Kidney epithelial cell (primary cell): ENCODE results near the gene ASPN. TPM values are rescaled to one million over a fixed set of nuclear protein-coding genes. Genes with fewer than 3 reads are reported as not detected.
"Not testable (repeated sequence)": the region's sequence is repeated elsewhere in the genome, so short reads cannot be mapped to it uniquely, and the experiment has no call there.

ENCODE experiments used
- DNase-seq: peaks from one replicate; pipeline ENCODE4 v3.0.0-alpha.2; 2010; ENCODE audit warnings: low read depth
- H3K27me3 ChIP-seq: 2 replicates; pipeline ENCODE4 v1.6.0; 2011; ENCODE audit warnings: low read length; ENCODE audit not compliant: control insufficient read depth, insufficient read depth
- H3K36me3 ChIP-seq: 2 replicates; pipeline ENCODE4 v1.5.1; 2011; ENCODE audit warnings: low read length; ENCODE audit not compliant: control insufficient read depth, insufficient read depth
- H3K4me3 ChIP-seq: 2 replicates; pipeline ENCODE4 v1.5.1; 2011; ENCODE audit warnings: low read depth, mild to moderate bottlenecking, control low read depth, low read length
- CTCF ChIP-seq: IDR thresholded peaks from 2 replicates; pipeline ENCODE4 v1.5.1; 2011; ENCODE audit warnings: mild to moderate bottlenecking, moderate library complexity, low read length, control low read depth, inconsistent platforms; ENCODE audit not compliant: insufficient read depth, poor library complexity, severe bottlenecking
- total RNA-seq: library from RNA; depleted of rRNA; stranded (reverse); fragments of >200 nt; gene quantifications from 2 replicates; pipeline ENCODE4 v1.2.3, GENCODE V29; 2015

The ASPN gene
- total RNA-seq, 1 donor from 2014 or later: not detected

GRCh38 chr9:92423612-92424011 is 58.7 kb downstream of the ASPN start:
- H3K4me3 ChIP-seq: no peak overlapping the region
- DNase-seq: no peak
- no peaks in the 10 kb centered on the region for H3K36me3 ChIP-seq
- no peak for TF ChIP-seq CTCF
- H3K27me3 ChIP-seq: no peaks in the 10 kb centered on the region

DNA sequence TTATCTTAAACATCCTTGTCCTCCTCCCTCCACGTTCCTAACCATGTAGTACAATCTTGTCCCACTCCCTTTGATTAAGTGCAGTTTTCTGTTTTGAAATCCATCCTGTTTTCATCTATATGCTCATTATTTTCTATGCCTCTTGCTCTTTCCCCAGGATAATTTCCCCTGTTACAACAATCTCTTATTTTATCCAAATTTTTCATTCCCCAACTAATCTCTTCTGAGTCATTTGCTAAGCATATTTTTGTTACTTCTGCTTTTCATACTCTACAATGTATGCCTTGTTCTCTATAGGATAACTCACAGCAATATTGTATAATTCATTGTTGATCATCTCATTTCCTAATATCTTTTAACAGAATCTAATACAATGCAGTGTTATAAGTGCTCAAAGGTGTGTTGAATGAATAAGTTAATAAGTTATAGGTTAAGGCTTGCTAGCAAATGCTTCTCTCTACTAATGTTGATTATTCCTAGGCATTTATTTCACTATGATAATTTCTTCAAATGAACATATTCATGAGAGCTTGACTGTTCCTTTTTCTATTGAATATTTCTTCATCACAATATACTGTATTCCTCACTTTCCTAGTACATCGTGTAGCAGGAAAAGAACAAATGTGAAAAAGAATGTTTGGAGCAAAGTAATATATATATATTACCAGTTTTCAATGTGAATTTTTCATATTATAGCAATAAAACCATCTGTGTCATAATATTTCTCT is 59.5 kb downstream of the ASPN start:
- no peak for TF ChIP-seq CTCF
- H3K36me3 ChIP-seq: no peaks in the 10 kb centered on the region
- DNase-seq: no peak
- no peaks in the 10 kb centered on the region for H3K27me3 ChIP-seq
- no peak overlapping the region for H3K4me3 ChIP-seq

- Histone ChIP-seq H3K27me3 (no peaks in the 10 kb centered on the region), H3K4me3 (no peak overlapping the region), H3K36me3 (no peaks in the 10 kb centered on the region)
- DNase-seq: no peak
- TF ChIP-seq CTCF: no peak
These were observed 67.7 kb downstream of the ASPN start for GRCh38 chr9:92414566-92414965.

DNA sequence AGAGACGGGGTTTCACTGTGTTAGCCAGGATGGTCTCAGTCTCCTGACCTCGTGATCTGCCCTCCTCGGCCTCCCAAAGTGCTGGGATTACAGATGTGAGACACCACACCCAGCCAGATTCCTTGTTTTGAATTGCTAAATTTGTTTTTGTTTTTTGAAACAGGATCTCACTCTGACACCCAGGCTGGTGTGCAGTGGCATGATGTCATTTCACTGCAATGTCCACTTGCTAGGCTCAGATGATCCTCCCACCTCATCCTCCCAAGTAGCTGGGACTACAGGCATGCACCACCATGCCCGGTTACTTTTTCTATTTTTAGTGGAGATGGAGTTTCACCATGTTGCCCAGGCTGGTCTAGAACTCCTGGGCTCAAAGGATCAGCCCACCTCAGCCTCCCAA is 71.1 kb downstream of the ASPN start:
- H3K27me3 ChIP-seq, H3K36me3 ChIP-seq, DNase-seq, H3K4me3 ChIP-seq: not testable (repeated sequence)

DNA sequence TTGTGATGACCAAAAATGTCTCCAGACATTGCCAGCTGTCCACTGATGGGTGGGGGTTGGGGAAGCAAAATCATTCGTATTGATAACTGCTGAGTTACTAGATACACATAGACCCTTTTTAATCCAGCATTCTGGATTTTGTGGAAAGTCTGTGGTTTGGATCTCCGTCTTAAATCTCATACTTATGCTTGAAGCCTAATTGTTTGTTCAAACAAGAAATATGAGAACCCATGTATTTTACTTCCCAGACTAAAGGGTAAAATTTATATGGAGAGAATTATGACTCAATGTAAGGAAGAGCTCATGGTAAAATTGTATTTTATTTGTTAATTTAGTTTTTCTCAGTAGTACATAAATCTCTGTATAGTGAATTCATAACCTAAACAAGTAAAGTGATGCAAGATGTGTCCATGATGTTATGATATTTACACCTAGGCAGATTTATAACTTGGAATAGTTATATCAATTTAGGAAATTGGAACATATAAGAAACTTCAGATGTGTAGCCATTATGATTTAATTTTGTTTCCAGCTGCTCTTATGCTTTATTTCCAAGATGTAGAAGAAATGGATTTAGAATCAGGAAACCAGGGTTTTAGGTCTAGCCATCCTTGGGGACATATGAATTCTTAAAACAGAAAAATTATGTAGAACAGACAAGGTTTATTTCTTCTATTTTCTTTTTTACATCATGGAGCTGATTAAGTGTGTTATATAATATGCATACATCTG is 73.4 kb downstream of the ASPN start:
- H3K27me3 ChIP-seq: no peaks in the 10 kb centered on the region
- H3K4me3 ChIP-seq: no peak overlapping the region
- TF ChIP-seq CTCF: no peak
- DNase-seq: no peak
- no peaks in the 10 kb centered on the region for H3K36me3 ChIP-seq

- Histone ChIP-seq H3K27me3 (no peaks in the 10 kb centered on the region), H3K4me3 (no peak overlapping the region), H3K36me3 (no peaks in the 10 kb centered on the region)
- no peak for DNase-seq
- no peak for TF ChIP-seq CTCF
These were observed 74.5 kb downstream of the ASPN start for GRCh38 chr9:92407818-92408217.
